Right lobe of liver (tissue), 4 donors: Measurements from ENCODE around the gene SULF2.

Experiments
- POLR2A ChIP-seq: fragments of 450-650 bp; IDR thresholded peaks from one replicate; pipeline ENCODE4 v1.6.1; 2017; ENCODE audit warnings: antibody characterized with exemption, mild to moderate bottlenecking
- TF ChIP-seq, protein P1 (sequence below), 4 donors: fragments of 200-600 bp in 3 of 4; fragments of 450-650 bp in 1 of 4; IDR thresholded peaks; one replicate each; pipeline versions ENCODE4 v1.5.1 to v1.8.0; 2016 to 2022; ENCODE audit warnings: antibody characterized with exemption in 4 of 4, mild to moderate bottlenecking in 2 of 4
- donor health status: DM: no; HTN: no; CAD: no.
- donor health status: DM: no; HTN: no; CAD: no.
- donor health status: DM: no; HTN: yes; CAD: no.

DNA sequence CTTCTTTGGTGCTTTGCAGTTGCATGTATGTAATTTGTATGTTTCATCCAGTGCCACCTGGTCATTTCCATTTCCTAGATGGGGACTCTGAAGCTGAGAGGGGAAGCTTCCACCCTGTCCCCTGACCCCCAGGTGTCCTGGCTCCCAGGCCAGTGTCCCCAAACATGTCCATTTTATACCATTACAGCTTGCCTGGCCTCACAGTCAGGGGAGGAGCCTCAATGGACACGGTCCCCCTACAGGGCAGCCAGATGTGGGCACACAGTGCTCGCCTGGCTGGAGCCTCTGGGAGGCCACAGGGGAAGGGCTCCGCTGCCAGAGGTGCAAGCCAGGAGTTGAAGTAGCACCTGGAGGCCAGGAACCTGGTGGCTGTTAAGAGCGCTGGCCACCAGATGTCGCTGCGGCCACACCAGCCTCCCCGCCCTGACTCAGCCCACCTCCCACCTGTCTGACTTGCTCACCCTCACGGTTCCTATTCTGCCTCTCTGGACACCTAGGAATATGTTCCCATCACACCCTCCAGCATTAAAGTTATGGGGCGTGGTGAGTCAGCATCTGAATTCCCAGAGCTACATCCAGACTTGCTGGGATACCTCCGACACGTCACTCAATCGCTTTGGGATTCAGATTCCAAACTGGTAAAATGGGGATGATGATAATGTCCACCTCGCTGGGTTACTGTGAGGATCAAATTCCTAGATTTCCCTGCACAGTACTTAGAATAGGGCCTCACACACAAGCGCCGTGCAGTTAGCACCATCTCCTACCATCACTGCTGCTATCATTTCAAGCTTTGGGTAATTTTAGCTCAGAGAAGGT is 107.4 kb downstream of the SULF2 start:
- TF ChIP-seq, protein P1, sequence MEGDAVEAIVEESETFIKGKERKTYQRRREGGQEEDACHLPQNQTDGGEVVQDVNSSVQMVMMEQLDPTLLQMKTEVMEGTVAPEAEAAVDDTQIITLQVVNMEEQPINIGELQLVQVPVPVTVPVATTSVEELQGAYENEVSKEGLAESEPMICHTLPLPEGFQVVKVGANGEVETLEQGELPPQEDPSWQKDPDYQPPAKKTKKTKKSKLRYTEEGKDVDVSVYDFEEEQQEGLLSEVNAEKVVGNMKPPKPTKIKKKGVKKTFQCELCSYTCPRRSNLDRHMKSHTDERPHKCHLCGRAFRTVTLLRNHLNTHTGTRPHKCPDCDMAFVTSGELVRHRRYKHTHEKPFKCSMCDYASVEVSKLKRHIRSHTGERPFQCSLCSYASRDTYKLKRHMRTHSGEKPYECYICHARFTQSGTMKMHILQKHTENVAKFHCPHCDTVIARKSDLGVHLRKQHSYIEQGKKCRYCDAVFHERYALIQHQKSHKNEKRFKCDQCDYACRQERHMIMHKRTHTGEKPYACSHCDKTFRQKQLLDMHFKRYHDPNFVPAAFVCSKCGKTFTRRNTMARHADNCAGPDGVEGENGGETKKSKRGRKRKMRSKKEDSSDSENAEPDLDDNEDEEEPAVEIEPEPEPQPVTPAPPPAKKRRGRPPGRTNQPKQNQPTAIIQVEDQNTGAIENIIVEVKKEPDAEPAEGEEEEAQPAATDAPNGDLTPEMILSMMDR (IDR thresholded peaks at IDR 0.05), result peak; percentile 67 to 87 (median 84)
- TF ChIP-seq POLR2A, result no peak
